Stomach (tissue), 9 donors: ENCODE data around the gene XAB2. TPM values are rescaled to one million over a fixed set of nuclear protein-coding genes. Genes with fewer than 3 reads are reported as not detected.

ENCODE experiments used
- DNase-seq, 2 donors: peaks; one replicate each; pipeline versions ENCODE4 v3.0.0 to v3.0.0-alpha.2; 2013 to 2019
- H3K27ac ChIP-seq, 5 donors: fragments of 200-600 bp in 4 of 5; sonication (generic) in 4 of 5; one replicate each; pipeline ENCODE4 v1.5.1; 2013 to 2019; ENCODE audit warnings: mild to moderate bottlenecking in 1 of 5, moderate library complexity in 1 of 5
- H3K27me3 ChIP-seq, 3 donors: fragments of 200-600 bp; sonication (generic); one replicate each; pipeline ENCODE4 v1.5.1; 2017 to 2019; ENCODE audit warnings: mixed run types in 1 of 3
- H3K36me3 ChIP-seq, 4 donors: fragments of 200-600 bp; sonication (generic); 1 replicate in 3 of 4; 2 replicates in 1 of 4; pipeline ENCODE4 v1.5.1; 2016 to 2019
- H3K4me1 ChIP-seq, 4 donors: fragments of 200-600 bp; sonication (generic); one replicate each; pipeline ENCODE4 v1.5.1; 2016 to 2019
- H3K4me3 ChIP-seq, 4 donors: fragments of 200-600 bp; sonication (generic) in 3 of 4; one replicate each; pipeline ENCODE4 v1.5.1; 2016 to 2019; ENCODE audit warnings: mild to moderate bottlenecking in 1 of 4
- H3K9me3 ChIP-seq, 4 donors: fragments of 200-600 bp; sonication (generic); one replicate each; pipeline ENCODE4 v1.5.1; 2016 to 2019
- CTCF ChIP-seq, 7 experiments: fragments of 450-650 bp in 4 of 7; fragments of 200-600 bp in 3 of 7; sonication (generic) in 3 of 7; IDR thresholded peaks; one replicate each; pipeline ENCODE4 v1.5.1; 2016 to 2019; ENCODE audit warnings: antibody characterized with exemption in 7 of 7, control low read depth in 2 of 7, mild to moderate bottlenecking in 1 of 7
- EP300 ChIP-seq: sonication (generic); formaldehyde crosslinking; IDR thresholded peaks from one replicate; pipeline ENCODE4 v1.6.1; 2017; ENCODE audit warnings: antibody characterized with exemption
- POLR2A ChIP-seq, 4 donors: fragments of 450-650 bp; IDR thresholded peaks; one replicate each; pipeline ENCODE4 v1.6.1; 2016; ENCODE audit warnings: antibody characterized with exemption in 4 of 4, control low read depth in 2 of 4, mild to moderate bottlenecking in 1 of 4, moderate library complexity in 1 of 4
- POLR2AphosphoS5 ChIP-seq, 3 donors: sonication (generic); formaldehyde crosslinking; IDR thresholded peaks; one replicate each; pipeline ENCODE4 v1.6.1; 2016; ENCODE audit warnings: antibody characterized with exemption in 3 of 3
- WGBS, 5 donors: extraction: QIAGEN DNeasy Blood & Tissue Kit in 3 of 5; methylation state at CpG; one replicate each; pipeline versions ENCODE4 v1.1.5 to v1.1.7; 2013 to 2018; 5-methylcytosine and 5-hydroxymethylcytosine counted together
- intact Hi-C: fragments of 100-400 bp; cut with DNase I; formaldehyde crosslinking; loops from one replicate; pipeline ENCODE4 v1.15.1; 2023; ENCODE audit warnings: low total_unique reads
- polyA plus RNA-seq, 3 donors: library from polyadenylated mRNA; stranded (reverse); fragments of 200-250 nt; gene quantifications; one replicate each; pipeline ENCODE4 v1.2.3, GENCODE V29; 2013
- total RNA-seq, 5 donors: library from RNA; depleted of rRNA; stranded (reverse); fragments of >200 nt; gene quantifications; one replicate each; pipeline versions ENCODE4 v1.1.0 to v1.2.3, GENCODE V29; 2014 to 2016
- donor health status: healthy with polysubstance abuse.
- donor health status: Bipolar disorder and iron deficiency.
- donor health status: healthy.

XAB2 gene
- total and polyA plus RNA-seq, 8 donors: 24.6 to 106 (median 48.4) TPM

DNA sequence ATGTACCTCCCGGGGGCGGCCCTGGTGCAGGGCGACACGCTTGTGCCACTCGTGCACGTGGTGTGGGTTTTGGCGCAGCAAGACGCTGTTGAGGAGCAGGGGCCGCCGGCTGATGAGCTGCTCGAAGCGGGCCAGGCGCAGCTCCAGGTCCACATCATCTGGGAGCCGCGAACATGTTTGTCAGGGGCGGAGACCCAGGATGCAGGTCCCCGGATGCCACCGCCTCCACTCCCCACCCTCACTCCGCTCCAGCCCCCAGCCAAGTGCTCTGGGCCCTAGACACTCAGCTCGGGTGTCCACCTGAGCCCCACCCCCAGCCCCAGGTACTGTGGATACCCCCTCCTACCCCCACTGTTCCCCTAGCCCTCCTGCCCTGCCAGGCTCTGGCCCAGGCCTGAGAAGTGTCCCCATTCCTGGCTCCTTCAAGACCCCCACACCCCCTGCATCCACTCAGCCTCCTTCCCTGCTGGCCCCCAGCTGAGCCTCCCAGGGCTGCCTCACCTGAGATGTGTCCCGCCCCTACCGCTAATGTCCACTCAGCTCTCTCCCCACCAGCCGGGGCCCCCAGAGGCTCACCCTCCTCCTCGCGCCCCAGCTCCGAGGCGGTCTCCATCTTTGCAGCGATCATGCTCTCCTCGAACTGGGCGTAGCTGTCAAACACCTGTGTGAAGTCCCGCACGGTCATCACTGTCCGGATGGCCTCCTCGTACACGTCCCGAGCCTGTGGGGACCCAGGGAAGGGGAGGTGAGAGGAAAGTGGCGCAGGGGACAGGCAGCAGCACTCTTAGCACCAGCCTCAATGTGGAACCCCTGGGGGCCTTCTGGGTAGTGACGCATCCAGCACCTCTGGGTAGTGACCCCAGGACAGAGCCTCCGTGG, 5.4 kb downstream of the XAB2 start:
- intact Hi-C loops: no loop called here
- WGBS, 5 donors: 92 to 96% (median 93%) methylated on average over 22 to 39 of the region's 39 CpGs
- no peak for TF ChIP-seq POLR2A (IDR thresholded peaks at IDR 0.05)
- TF ChIP-seq CTCF (IDR thresholded peaks at IDR 0.05): no peak
- no peak for TF ChIP-seq EP300
- H3K9me3 ChIP-seq: no peaks in the 10 kb centered on the region
- no peaks in the 10 kb centered on the region for H3K27me3 ChIP-seq
- peaks cover 10 to 47% (median 43%) of the 10 kb centered on the region in 4 donors for H3K4me1 ChIP-seq
- H3K27ac ChIP-seq: no peak overlapping the region
- no peak for DNase-seq
- no peak overlapping the region for H3K4me3 ChIP-seq
- H3K36me3 ChIP-seq: peaks cover 50 to 90% (median 84%) of the 10 kb centered on the region in 4 donors

DNA sequence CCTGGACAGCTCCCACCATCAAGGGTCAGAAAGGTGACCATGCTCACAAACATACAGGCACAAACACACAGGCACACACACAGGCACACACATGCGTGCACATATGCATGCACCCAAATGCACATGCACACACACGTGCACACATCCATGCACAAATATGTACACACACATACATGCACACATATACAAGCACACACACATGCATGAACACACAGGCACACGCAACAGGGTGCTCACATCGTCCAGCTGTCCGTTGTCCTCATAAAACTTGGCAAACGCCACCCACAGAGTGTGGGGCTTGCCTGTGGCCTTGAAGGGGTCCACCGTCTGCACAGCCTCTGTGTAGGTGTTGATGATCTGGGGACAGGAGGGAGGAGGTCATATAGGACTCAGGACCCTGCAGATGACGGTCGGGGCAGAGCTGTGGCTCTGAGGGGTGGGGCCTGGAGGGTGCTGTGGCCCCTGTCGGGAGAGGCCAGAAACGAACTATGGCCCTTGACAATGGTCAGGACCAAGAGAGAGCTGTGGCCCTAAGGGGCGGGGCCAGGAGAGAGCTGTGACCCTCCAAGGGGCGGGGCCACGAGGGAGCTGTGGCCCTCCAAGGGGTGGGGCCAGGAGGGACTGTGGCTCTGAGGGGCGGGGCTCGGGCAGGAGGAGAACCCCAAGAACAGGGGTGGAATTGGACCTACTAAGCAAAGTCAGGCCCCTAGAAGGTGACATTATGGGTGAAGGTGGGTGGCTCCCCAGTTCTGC, 6.2 kb downstream of the XAB2 start:
- intact Hi-C loops: no loop called here
- WGBS, 5 donors: 82 to 86% (median 84%) methylated on average over 15 to 16 of the region's 16 CpGs
- Histone ChIP-seq H3K36me3 (peaks cover 50 to 98% (median 90%) of the 10 kb centered on the region in 4 donors), H3K27me3 (no peaks in the 10 kb centered on the region), H3K27ac (no peak overlapping the region), H3K4me3 (no peak overlapping the region), H3K9me3 (no peaks in the 10 kb centered on the region), H3K4me1 (peaks cover 8 to 46% (median 43%) of the 10 kb centered on the region in 4 donors)
- TF ChIP-seq POLR2A (IDR thresholded peaks at IDR 0.05) (no peak), POLR2AphosphoS5 (IDR thresholded peaks at IDR 0.05) (no peak), EP300 (no peak), CTCF (IDR thresholded peaks at IDR 0.05) (no peak)
- no peak for DNase-seq

- no peak overlapping the region for H3K4me3 ChIP-seq
- H3K4me1 ChIP-seq: peaks cover 16 to 45% (median 40%) of the 10 kb centered on the region in 4 donors
- no peaks in the 10 kb centered on the region for H3K9me3 ChIP-seq
- peak overlapping the region; percentile 88 to 96 (median 91) for H3K27ac ChIP-seq
- intact Hi-C loops: no loop called here
- 89 to 91% (median 90%) methylated on average over 33 to 57 of the region's 57 CpGs for WGBS, 5 donors
- DNase-seq: no peak
- no peaks in the 10 kb centered on the region for H3K27me3 ChIP-seq
- H3K36me3 ChIP-seq: peaks cover 48 to 97% (median 95%) of the 10 kb centered on the region in 4 donors
- TF ChIP-seq CTCF (IDR thresholded peaks at IDR 0.05) (no peak), POLR2AphosphoS5 (IDR thresholded peaks at IDR 0.05) (no peak), EP300 (no peak), POLR2A (IDR thresholded peaks at IDR 0.05) (no peak)
Measured at GRCh38 chr19:7620442-7621412, 8.6 kb downstream of the XAB2 start.
